Epithelial cell of esophagus (primary cell): ENCODE results near the gene LOC128125822.

Experiments used
- DNase-seq: peaks from one replicate; pipeline ENCODE4 v3.0.0; 2010; ENCODE audit warnings: low read depth
- H3K4me3 ChIP-seq: 2 replicates; pipeline ENCODE4 v1.5.1; 2011; ENCODE audit warnings: mild to moderate bottlenecking, low read length, control low read depth
- TF ChIP-seq, protein P1 (sequence below): IDR thresholded peaks from 2 replicates; pipeline ENCODE4 v1.5.1; 2011; ENCODE audit warnings: low read depth, mild to moderate bottlenecking, low read length, control low read depth, inconsistent platforms; ENCODE audit not compliant: insufficient read depth; ENCODE audit errors: missing control alignments

The LOC128125822 gene

GRCh38 chr6:63543001-63543400, 29.3 kb upstream of the LOC128125822 start:
- H3K4me3 ChIP-seq, result no peak overlapping the region
- TF ChIP-seq, protein P1, sequence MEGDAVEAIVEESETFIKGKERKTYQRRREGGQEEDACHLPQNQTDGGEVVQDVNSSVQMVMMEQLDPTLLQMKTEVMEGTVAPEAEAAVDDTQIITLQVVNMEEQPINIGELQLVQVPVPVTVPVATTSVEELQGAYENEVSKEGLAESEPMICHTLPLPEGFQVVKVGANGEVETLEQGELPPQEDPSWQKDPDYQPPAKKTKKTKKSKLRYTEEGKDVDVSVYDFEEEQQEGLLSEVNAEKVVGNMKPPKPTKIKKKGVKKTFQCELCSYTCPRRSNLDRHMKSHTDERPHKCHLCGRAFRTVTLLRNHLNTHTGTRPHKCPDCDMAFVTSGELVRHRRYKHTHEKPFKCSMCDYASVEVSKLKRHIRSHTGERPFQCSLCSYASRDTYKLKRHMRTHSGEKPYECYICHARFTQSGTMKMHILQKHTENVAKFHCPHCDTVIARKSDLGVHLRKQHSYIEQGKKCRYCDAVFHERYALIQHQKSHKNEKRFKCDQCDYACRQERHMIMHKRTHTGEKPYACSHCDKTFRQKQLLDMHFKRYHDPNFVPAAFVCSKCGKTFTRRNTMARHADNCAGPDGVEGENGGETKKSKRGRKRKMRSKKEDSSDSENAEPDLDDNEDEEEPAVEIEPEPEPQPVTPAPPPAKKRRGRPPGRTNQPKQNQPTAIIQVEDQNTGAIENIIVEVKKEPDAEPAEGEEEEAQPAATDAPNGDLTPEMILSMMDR, result no peak
- no peak for DNase-seq

DNA sequence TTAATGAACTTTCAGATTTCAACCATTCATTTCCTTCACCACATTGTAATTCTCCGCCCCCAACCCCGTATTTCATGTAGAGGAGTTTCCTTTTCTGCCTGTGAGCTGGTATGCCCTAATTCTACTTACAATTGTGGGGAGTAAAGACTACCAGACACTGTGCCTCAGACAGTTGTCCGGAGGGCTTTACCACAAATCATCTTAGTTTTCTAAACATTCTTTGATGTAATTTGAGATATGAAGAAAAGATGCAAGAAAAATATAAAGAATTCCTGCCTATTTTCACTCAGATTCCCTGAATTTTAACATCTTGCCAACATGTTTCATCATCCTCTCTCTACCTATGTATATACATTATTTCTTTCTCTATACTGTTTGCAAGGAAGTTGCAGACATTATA, 28.3 kb upstream of the LOC128125822 start:
- H3K4me3 ChIP-seq, result no peak overlapping the region
- TF ChIP-seq, protein P1, result no peak
- no peak for DNase-seq

- H3K4me3 ChIP-seq, result no peak overlapping the region
- TF ChIP-seq, protein P1, result no peak
- DNase-seq, result no peak
Measured at GRCh38 chr6:63546236-63546635, 26.0 kb upstream of the LOC128125822 start.

GRCh38 chr6:63546697-63547096, 25.6 kb upstream of the LOC128125822 start:
- no peak for DNase-seq
- TF ChIP-seq, protein P1, result no peak
- no peak overlapping the region for H3K4me3 ChIP-seq

DNA sequence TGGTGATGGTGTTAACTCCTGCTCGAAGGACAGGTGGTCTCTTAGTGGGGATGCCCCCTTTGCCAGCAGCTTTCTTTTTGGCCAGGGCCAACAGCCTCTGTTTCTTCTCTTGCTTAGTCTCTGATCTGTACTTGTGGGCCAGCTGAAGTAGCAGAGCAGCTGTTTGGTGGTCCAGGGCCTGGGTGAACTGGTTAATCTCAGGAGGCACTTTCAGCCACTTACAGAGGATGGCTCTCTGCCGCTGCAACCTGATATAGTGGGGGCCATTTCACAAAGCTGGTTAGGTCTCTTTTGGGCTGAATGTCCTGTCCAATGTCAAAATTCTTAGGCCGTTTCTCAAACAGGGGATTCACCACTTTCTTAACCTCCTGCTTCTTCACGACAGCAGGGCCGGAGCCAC, 23.2 kb upstream of the LOC128125822 start:
- TF ChIP-seq, protein P1, result no peak
- H3K4me3 ChIP-seq, result no peak overlapping the region

GRCh38 chr6:63553208-63553607, 19.1 kb upstream of the LOC128125822 start:
- TF ChIP-seq, protein P1, result no peak
- no peak overlapping the region for H3K4me3 ChIP-seq
- no peak for DNase-seq

More for the DNA sequence above, 23.2 kb upstream of the LOC128125822 start:
- no peak for DNase-seq

DNA sequence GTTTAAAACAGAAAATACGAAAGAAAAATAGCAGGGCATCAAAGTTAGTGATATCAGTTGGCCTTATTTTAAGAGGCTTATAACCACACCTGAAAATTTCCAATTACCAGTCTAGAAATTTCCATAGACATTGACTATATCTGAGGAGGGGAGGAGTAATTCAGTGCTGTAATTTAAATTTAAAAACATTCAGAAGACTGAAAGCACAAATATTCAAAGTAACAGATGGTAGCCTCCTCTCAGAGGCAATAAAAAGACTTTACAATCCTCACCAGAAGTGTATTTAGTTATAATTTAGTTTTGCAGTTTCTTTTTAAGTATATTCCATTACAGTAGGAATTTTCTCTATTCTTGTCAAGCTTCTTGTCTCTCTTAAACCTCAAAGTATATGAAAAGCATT, 18.4 kb upstream of the LOC128125822 start:
- TF ChIP-seq, protein P1, result no peak

More for the DNA sequence above, 18.4 kb upstream of the LOC128125822 start:
- H3K4me3 ChIP-seq, result no peak overlapping the region
- no peak for DNase-seq
